Osteocyte (in vitro differentiated cells): ENCODE data around the gene CEP162. TPM values are rescaled to one million over a fixed set of nuclear protein-coding genes. Genes with fewer than 3 reads are reported as not detected.
"Not testable (repeated sequence)": the region's sequence is repeated elsewhere in the genome, so short reads cannot be mapped to it uniquely, and the experiment has no call there.

Experiments used
- DNase-seq: peaks from one replicate; pipeline ENCODE4 v3.0.0; 2021; ENCODE audit warnings: mixed read lengths; ENCODE audit not compliant: unreplicated experiment; ENCODE audit errors: extremely low spot score
- H3K27ac Mint-ChIP-seq: one replicate; pipeline ENCODE4 v1.8.0; 2021; ENCODE audit warnings: mild to moderate bottlenecking, mixed read lengths; ENCODE audit not compliant: unreplicated experiment
- H3K27me3 Mint-ChIP-seq: one replicate; pipeline ENCODE4 v1.8.0; 2021; ENCODE audit warnings: mixed read lengths; ENCODE audit not compliant: unreplicated experiment
- H3K36me3 Mint-ChIP-seq: one replicate; pipeline ENCODE4 v1.8.0; 2021; ENCODE audit warnings: mixed read lengths; ENCODE audit not compliant: unreplicated experiment
- H3K4me1 Mint-ChIP-seq: one replicate; pipeline ENCODE4 v1.8.0; 2021; ENCODE audit warnings: mixed read lengths; ENCODE audit not compliant: unreplicated experiment
- H3K4me3 Mint-ChIP-seq: one replicate; pipeline ENCODE4 v1.8.0; 2021; ENCODE audit warnings: mild to moderate bottlenecking, moderate library complexity, mixed read lengths; ENCODE audit not compliant: unreplicated experiment
- H3K9me3 Mint-ChIP-seq: one replicate; pipeline ENCODE4 v1.8.0; 2021; ENCODE audit warnings: mixed read lengths; ENCODE audit not compliant: unreplicated experiment
- total RNA-seq: library from RNA; stranded (reverse); gene quantifications from 2 replicates; pipeline ENCODE4 v1.2.1, GENCODE V29; 2021
- TF ChIP-seq, protein P1 (sequence below): fragments of 200-600 bp; sonication (generic); IDR thresholded peaks from 2 replicates; pipeline ENCODE4 v1.5.0; 2021; ENCODE audit warnings: antibody characterized with exemption, mild to moderate bottlenecking, moderate library complexity

Gene CEP162
- total RNA-seq, 1 donor from 2014 or later: 10.1 TPM

DNA sequence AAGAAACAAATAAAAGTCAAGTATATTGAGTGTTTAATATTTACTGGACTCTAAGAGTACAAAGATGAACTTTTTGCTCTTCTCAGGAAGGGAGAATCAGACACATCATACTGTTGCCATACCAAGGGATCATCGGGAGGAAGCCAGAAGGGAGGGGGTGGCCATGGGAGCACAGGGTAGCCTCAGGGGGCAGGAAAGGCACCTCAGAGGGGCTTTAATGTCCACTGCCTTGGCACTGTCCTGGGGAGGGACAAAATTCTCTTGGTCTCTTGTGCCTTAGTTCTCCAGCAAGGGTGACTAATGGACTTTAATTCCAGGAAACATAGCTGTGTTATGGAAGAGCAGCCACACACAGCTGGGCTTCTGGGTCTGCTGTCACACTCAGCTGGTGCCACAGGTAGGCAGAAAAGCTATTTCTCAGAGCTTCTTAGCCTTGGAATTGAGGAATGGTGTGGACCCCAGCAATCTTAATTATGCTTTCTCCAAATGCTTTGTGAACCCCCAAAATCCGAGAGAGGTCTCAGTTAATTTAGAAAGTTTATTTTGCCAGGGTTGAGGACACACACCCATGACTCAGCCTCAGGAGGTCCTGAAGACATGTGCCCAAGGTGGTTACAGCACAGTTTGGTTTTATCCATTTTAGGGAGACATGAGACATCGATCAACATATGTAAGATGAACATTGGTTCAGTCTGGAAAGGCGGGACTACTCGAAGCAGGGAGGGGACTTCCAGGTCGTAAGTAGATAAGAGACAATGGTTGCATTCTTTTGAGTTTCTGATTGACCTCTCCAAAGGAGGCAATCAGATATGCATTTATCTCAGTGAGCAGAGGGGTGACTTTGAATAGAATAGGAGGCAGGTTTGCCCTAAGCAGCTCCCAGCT, 140.7 kb downstream of the CEP162 start:
- Mint-ChIP-seq H3K9me3 (no peaks in the 10 kb centered on the region), H3K4me3 (no peak overlapping the region), H3K27ac (no peak overlapping the region), H3K4me1 (no peaks in the 10 kb centered on the region), H3K27me3 (peaks cover 59% of the 10 kb centered on the region), H3K36me3 (no peaks in the 10 kb centered on the region)
- no peak for DNase-seq
- TF ChIP-seq, protein P1, sequence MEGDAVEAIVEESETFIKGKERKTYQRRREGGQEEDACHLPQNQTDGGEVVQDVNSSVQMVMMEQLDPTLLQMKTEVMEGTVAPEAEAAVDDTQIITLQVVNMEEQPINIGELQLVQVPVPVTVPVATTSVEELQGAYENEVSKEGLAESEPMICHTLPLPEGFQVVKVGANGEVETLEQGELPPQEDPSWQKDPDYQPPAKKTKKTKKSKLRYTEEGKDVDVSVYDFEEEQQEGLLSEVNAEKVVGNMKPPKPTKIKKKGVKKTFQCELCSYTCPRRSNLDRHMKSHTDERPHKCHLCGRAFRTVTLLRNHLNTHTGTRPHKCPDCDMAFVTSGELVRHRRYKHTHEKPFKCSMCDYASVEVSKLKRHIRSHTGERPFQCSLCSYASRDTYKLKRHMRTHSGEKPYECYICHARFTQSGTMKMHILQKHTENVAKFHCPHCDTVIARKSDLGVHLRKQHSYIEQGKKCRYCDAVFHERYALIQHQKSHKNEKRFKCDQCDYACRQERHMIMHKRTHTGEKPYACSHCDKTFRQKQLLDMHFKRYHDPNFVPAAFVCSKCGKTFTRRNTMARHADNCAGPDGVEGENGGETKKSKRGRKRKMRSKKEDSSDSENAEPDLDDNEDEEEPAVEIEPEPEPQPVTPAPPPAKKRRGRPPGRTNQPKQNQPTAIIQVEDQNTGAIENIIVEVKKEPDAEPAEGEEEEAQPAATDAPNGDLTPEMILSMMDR: no peak

DNA sequence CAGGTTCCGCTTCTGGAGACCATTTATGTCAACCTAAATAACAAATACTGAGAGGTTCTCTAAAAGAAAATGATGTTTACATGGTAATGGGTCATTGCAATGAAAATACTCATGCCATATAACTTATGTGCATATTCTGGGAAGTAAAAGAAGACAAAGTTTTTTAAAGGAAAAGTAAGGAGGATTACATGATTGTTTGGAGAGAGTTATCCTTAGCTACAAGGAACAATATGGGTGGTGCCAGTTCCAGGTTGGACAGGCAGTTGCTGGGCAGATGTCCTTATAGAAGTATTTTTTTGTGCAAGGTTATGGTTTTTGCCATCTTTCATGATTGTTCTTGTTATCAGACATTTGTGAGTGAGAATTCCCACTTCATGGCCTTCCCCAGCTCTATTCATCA, 141.4 kb downstream of the CEP162 start:
- H3K27ac Mint-ChIP-seq: no peak overlapping the region
- H3K27me3 Mint-ChIP-seq: peaks cover 64% of the 10 kb centered on the region
- no peaks in the 10 kb centered on the region for H3K9me3 Mint-ChIP-seq
- H3K4me3 Mint-ChIP-seq: no peak overlapping the region
- no peaks in the 10 kb centered on the region for H3K4me1 Mint-ChIP-seq
- H3K36me3 Mint-ChIP-seq: no peaks in the 10 kb centered on the region
- TF ChIP-seq, protein P1: no peak
- no peak for DNase-seq

DNA sequence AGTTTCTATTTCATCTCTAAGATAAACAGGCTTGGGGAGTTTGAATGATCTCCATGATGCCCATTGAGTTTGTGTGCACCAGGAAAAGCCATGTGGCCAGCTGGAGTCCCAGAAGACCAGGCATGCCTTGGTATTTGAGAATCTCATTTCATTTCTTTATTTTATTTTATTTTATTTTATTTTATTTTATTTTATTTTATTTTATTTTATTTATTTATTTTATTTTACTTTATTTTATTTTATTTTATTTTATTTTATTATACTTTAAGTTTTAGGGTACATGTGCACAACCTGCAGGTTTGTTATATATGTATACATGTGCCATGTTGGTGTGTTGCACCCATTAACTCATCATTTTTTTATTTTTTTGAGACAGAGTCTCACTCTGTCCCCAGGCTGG, 142.7 kb downstream of the CEP162 start:
- not testable (repeated sequence) for H3K27ac Mint-ChIP-seq, H3K36me3 Mint-ChIP-seq, H3K4me1 Mint-ChIP-seq, DNase-seq, H3K9me3 Mint-ChIP-seq, H3K4me3 Mint-ChIP-seq
- peaks cover 70% of the 10 kb centered on the region for H3K27me3 Mint-ChIP-seq

DNA sequence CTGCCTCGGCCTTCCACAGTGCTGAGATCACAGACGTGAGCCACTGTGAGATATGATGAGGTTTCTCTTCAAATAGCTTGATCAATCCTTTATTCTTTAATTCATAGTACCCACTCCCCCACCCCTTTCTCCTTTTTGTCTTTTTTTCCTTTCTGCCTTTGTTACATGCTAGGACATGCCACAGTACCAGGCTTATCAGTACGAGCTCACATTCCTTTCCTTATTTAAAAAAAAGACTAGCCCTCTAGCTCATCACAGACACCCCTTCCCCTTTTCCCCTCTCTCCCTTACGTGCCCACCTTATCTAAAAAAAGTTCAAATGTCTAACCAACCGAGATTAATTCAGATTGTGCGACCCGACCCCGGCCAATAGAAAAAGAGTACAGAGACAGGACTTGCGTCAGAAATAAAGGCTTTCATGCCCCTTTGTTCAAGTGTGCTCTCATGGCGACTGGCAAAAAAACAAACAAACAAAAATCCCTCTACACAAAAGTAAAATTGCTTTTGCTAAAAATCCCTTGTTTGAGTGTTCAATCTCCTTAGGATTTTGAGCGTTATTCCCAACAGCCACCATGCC, 144.7 kb downstream of the CEP162 start:
- Mint-ChIP-seq H3K9me3 (no peaks in the 10 kb centered on the region), H3K27ac (no peak overlapping the region), H3K4me1 (no peaks in the 10 kb centered on the region), H3K36me3 (no peaks in the 10 kb centered on the region), H3K27me3 (peaks cover 66% of the 10 kb centered on the region), H3K4me3 (no peak overlapping the region)
- DNase-seq: no peak
- TF ChIP-seq, protein P1: no peak

DNA sequence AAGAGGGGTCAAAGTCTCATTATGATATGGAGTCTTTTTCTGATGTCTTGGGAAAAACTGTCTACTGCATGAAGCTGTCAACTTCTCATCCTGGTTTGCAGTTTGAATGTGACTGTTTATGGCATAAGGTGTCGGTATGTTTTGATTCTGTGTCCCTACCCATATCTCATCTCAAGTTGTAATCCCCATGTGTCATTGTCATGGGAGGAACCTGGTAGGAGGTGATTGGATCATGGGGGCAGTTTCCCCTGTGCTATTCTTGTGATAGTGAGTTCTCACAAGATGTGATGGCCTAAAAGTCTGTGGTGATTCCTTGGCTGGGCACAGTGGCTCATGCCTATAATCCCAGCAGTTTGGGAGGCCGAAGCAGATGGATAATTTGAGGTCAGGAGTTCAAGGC, 146.2 kb downstream of the CEP162 start:
- H3K36me3 Mint-ChIP-seq: no peaks in the 10 kb centered on the region
- TF ChIP-seq, protein P1: no peak
- DNase-seq: no peak
- H3K27me3 Mint-ChIP-seq: peaks cover 57% of the 10 kb centered on the region
- no peaks in the 10 kb centered on the region for H3K4me1 Mint-ChIP-seq
- no peak overlapping the region for H3K27ac Mint-ChIP-seq
- no peak overlapping the region for H3K4me3 Mint-ChIP-seq
- H3K9me3 Mint-ChIP-seq: no peaks in the 10 kb centered on the region
